Cardiac muscle cell (in vitro differentiated cells and primary cell): ENCODE data around the gene HDAC11. TPM values are rescaled to one million over a fixed set of nuclear protein-coding genes. Genes with fewer than 3 reads are reported as not detected.

ENCODE experiments used
- DNase-seq, 2 donors: peaks; one replicate each; pipeline versions ENCODE4 v3.0.0 to v3.0.0-alpha.2; 2010 to 2017; ENCODE audit warnings: low read depth in 1 of 2, low spot score in 1 of 2
- H3K27ac ChIP-seq: fragments of 200-600 bp; sonication (generic); 2 replicates; pipeline ENCODE4 v1.5.1; 2016
- H3K27me3 ChIP-seq: fragments of 200-600 bp; sonication (generic); 2 replicates; pipeline ENCODE4 v1.6.0; 2016; ENCODE audit warnings: control low read depth
- H3K36me3 ChIP-seq: fragments of 200-600 bp; sonication (generic); 2 replicates; pipeline ENCODE4 v1.5.1; 2016; ENCODE audit warnings: control low read depth
- H3K4me1 ChIP-seq: fragments of 200-600 bp; sonication (generic); 2 replicates; pipeline ENCODE4 v1.8.1; 2017; ENCODE audit warnings: low read depth, mild to moderate bottlenecking, mixed run types
- H3K4me3 ChIP-seq: fragments of 200-600 bp; sonication (generic); 2 replicates; pipeline ENCODE4 v1.5.1; 2016; ENCODE audit warnings: mild to moderate bottlenecking
- H3K9me3 ChIP-seq: fragments of 200-600 bp; sonication (generic); 2 replicates; pipeline ENCODE4 v1.5.1; 2017; ENCODE audit warnings: low read depth, mild to moderate bottlenecking, control low read depth
- CTCF ChIP-seq: IDR thresholded peaks from 2 replicates; pipeline ENCODE4 v1.5.1; 2012; ENCODE audit warnings: low read depth, mild to moderate bottlenecking, low read length
- polyA plus RNA-seq: library from polyadenylated mRNA; unstranded; fragments of >200 nt; fragmentation: Nextera tagmentation; extraction: Ambion mirVana; gene quantifications from 2 replicates; pipeline ENCODE4 v1.2.1, GENCODE V29; 2016
- total RNA-seq: library from RNA; depleted of rRNA; stranded (reverse); fragments of >200 nt; gene quantifications from 2 replicates; pipeline ENCODE4 v1.2.3, GENCODE V29; 2016

HDAC11 gene
- total and polyA plus RNA-seq, 2 experiments from 2014 or later, result 27.1 to 35.7 TPM

GRCh38 chr3:13474021-13474420, 6.1 kb upstream of the HDAC11 start:
- H3K27ac ChIP-seq, result no peak overlapping the region
- no peaks in the 10 kb centered on the region for H3K27me3 ChIP-seq
- no peaks in the 10 kb centered on the region for H3K36me3 ChIP-seq
- no peaks in the 10 kb centered on the region for H3K9me3 ChIP-seq
- no peak for TF ChIP-seq CTCF
- H3K4me3 ChIP-seq, result no peak overlapping the region
- H3K4me1 ChIP-seq, result peaks cover 11% of the 10 kb centered on the region
- no peak for DNase-seq

- Histone ChIP-seq H3K4me3 (no peak overlapping the region), H3K27ac (no peak overlapping the region), H3K36me3 (no peaks in the 10 kb centered on the region), H3K4me1 (peaks cover 11% of the 10 kb centered on the region), H3K9me3 (no peaks in the 10 kb centered on the region), H3K27me3 (no peaks in the 10 kb centered on the region)
- TF ChIP-seq CTCF, result no peak
- no peak for DNase-seq
Measured at GRCh38 chr3:13474776-13475303, 5.3 kb upstream of the HDAC11 start.

GRCh38 chr3:13475871-13476590, 4.1 kb upstream of the HDAC11 start:
- H3K9me3 ChIP-seq, result no peaks in the 10 kb centered on the region
- no peak for DNase-seq
- H3K27me3 ChIP-seq, result no peaks in the 10 kb centered on the region
- H3K4me1 ChIP-seq, result peaks cover 11% of the 10 kb centered on the region
- H3K36me3 ChIP-seq, result no peaks in the 10 kb centered on the region
- TF ChIP-seq CTCF, result no peak
- no peak overlapping the region for H3K4me3 ChIP-seq
- no peak overlapping the region for H3K27ac ChIP-seq

- Histone ChIP-seq H3K27me3 (no peaks in the 10 kb centered on the region), H3K4me3 (no peak overlapping the region), H3K4me1 (peaks cover 11% of the 10 kb centered on the region), H3K9me3 (no peaks in the 10 kb centered on the region), H3K36me3 (no peaks in the 10 kb centered on the region), H3K27ac (peak overlapping the region; percentile 68)
- no peak for TF ChIP-seq CTCF
- DNase-seq, result peak in 1 of 2 donors; percentile 51
Measured at GRCh38 chr3:13477943-13478342, 2.2 kb upstream of the HDAC11 start.

- Histone ChIP-seq H3K4me3 (peak overlapping the region; percentile 45), H3K27ac (peak overlapping the region; percentile 80), H3K27me3 (no peaks in the 10 kb centered on the region), H3K4me1 (peaks cover 14% of the 10 kb centered on the region), H3K36me3 (no peaks in the 10 kb centered on the region), H3K9me3 (no peaks in the 10 kb centered on the region)
- DNase-seq, result peak in 1 of 2 donors; percentile 24
- no peak for TF ChIP-seq CTCF
Measured at GRCh38 chr3:13479332-13479581, 849 bp upstream of the HDAC11 start.
